Activated naive CD4-positive, alpha-beta T cell treated with Interleukin-2 at 50 U/mL for 16 hours (primary cell): ENCODE measurements around the gene MYO18B.

Experiments used
- DNase-seq: peaks from one replicate; pipeline ENCODE4 v3.0.0-alpha.2; 2020

The MYO18B gene

GRCh38 chr22:25874327-25874726 is 132.3 kb downstream of the MYO18B start:
- DNase-seq: no peak

GRCh38 chr22:25875461-25875860 is 133.5 kb downstream of the MYO18B start:
- no peak for DNase-seq

DNA sequence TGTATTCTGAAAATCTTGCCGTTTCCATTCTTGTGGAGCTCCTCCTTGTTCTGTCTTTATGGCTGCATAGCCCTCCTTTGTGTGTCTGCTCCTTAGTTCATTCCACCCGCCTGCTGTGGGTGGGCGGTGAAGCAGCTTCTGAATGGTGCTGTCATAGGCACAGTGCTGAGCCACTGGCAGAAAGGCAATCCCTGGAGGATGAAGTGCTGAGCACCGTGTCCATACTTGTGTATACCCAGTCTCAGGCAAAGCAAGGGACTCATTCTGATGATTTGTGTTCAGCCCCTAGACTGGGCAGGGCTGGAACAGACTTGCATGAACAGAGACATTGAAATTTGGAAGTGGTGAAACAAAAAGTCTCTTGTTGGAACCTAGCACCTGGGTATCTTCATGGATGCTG is 134.9 kb downstream of the MYO18B start:
- DNase-seq: no peak

DNA sequence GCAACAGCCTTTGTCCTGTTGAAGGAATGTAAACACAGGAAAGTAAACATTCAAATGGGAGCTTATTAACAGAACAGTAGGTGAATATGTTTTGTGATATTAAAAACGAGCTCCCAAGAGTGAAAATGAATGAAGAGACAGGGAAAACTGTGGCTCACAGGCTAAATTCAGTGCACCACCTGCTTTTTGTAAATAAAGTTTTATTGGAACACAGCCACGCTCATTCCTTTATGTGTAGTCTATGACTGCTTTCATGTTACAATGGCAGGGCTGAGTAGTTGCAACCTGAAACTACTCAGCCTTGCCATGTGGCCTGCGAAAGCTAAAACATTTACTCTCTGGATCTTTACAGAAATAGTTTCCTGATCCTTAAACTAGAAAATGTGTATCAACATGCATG is 136.9 kb downstream of the MYO18B start:
- no peak for DNase-seq

DNA sequence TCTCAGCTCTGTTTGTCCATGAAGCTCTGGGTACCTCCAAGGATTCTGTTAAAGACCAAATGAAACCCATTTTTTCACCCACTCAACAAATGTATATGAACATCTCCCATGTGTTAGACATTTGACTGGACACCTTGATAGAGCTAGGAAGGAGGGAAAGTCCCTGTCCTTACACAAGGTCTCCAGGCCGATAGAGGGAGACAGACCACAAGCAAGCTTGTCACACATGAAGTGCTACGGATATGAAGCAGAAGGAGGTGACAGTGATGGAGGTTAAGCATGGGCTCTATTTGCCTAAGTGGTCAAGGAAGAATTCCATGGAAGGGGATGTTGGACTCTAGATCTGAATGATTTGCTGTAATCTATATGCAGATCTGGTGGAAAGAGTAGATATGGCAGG is 138.5 kb downstream of the MYO18B start:
- no peak for DNase-seq

GRCh38 chr22:25881210-25881755 is 139.3 kb downstream of the MYO18B start:
- no peak for DNase-seq

GRCh38 chr22:25882360-25882759 is 140.4 kb downstream of the MYO18B start:
- DNase-seq: no peak

GRCh38 chr22:25883482-25884033 is 141.6 kb downstream of the MYO18B start:
- no peak for DNase-seq

GRCh38 chr22:25884121-25884520 is 142.1 kb downstream of the MYO18B start:
- no peak for DNase-seq

GRCh38 chr22:25888399-25889054 is 146.5 kb downstream of the MYO18B start:
- no peak for DNase-seq

GRCh38 chr22:25890651-25891050 is 148.7 kb downstream of the MYO18B start:
- DNase-seq: no peak

- DNase-seq: no peak
Observed at GRCh38 chr22:25892678-25893077, 150.7 kb downstream of the MYO18B start.

- DNase-seq: no peak
Observed at GRCh38 chr22:25895678-25896077, 153.7 kb downstream of the MYO18B start.

GRCh38 chr22:25896098-25896497 is 154.1 kb downstream of the MYO18B start:
- no peak for DNase-seq

GRCh38 chr22:25896592-25896991 is 154.6 kb downstream of the MYO18B start:
- DNase-seq: no peak

DNA sequence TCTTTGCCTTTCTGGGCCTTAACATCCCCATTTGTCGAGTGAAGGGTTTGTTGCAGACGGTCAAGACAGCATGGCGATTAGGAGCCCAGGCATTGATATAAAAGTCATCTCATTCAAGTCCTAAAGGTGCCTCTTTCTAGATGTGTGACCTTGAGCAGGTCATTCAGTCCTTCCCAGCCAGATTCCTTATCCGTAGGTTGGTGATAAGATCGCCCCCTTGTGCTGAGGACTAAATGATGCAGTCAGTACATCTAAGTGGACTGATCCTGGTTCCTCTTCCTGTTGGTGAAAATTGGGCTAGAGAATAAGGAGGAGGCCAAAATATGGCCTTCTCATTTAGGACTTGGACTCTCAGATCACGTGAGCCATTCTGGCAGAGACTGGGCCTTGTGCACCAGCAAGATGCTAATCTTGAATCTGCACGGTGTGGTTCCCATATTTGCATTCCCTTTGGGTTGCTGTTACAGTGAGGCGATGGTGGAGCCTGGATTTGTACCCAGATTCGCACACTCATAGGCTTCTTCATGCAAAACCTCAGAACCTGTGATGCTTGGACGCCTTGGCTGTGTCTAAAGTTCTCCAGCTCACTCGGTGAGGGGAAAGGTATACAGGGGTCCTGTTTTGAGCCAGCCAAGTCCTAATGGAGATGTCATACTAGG is 156.8 kb downstream of the MYO18B start:
- DNase-seq: no peak

DNA sequence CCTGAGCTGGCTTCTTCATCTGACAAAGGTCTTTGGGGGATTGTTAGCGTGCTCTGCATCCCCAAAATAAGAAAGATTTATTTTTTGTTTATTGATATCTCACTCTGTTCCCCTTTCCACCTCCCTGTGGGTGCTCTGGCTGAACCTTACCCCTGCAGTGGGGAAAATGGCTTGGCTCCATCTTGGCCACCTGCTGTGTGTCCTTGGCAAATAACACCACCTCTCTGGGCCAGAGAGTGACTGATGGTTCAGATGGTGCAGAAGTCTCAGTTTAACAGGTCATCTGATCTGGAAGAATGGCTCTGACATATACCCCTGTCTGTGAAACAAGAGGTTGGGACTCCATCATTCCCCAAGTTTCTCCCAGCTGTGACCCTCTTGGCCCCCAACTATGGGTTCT is 157.6 kb downstream of the MYO18B start:
- no peak for DNase-seq

DNA sequence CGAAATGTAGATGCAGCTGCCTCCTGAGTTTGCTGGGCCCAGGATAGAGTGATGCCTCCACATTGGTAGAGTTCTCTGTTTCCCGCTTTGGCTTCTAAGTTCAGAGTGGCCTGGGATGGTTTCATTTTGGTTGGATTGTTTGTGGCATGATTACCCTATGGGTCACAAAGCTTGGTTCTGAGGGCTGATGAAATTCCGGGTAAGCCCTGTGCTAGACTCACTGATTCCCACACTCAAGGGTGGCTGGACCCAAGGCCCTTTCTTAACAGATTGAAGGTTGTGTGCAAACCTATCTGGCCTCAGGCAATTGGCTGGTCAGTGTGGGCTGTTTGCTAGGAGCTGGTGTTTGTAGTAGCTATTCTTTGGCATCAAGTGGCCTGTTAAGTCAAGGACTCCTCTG is 158.4 kb downstream of the MYO18B start:
- no peak for DNase-seq

DNA sequence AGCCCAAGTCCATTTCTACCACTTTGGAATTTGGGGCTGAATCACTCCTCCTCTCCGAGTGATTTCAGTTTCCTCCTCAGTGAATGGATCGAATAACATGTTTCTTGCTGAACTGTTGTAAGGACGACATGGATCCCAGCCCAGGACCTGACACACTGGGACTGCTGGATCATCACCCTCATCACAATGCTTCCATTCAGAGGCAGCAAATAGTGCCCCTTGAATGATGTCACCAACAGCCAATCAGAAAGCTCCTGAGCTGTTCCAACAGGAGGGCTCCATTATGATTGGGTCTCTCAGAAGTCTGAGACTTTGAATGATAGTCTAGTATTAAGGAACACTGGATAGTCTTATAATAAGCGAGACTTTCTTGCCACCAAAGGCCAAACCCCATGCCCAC is 158.9 kb downstream of the MYO18B start:
- DNase-seq: no peak

DNA sequence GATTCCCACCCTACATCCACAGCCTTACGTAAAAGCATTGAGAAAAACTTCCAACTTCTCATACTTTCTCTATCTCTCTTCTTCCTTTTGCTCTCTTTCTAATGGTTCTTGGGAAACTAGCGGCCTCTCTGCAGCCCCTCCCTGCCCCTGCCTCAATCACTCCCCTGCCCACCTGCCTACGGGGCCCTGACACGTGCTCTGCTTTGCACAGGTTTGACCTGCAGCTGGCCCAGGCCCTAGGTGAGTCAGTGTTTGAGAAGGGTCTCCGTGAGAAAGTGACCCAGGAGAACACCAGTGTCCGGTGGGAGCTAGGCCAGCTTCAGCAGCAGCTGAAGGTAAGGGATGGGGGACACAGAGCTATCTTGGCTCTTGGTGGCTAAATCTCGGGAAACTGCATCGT is 160.4 kb downstream of the MYO18B start:
- DNase-seq: no peak

DNA sequence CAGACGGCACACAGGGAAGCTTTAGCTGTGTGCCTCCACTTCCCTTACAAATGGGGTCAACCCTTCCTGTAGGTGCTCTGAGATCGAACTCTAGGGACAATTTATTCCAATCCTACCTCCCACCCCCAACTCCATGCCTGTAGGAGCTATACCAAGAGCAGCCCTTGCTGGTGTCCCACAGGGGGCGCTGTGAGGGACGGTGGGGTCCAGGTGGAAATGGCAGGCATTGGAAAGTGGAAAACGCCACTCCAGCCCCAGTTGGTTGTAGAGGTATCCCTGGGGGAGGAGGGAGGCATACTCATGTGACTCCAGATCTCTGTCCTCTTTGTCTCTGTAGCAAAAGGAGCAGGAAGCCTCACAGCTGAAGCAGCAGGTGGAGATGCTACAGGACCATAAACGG is 161.3 kb downstream of the MYO18B start:
- no peak for DNase-seq

DNA sequence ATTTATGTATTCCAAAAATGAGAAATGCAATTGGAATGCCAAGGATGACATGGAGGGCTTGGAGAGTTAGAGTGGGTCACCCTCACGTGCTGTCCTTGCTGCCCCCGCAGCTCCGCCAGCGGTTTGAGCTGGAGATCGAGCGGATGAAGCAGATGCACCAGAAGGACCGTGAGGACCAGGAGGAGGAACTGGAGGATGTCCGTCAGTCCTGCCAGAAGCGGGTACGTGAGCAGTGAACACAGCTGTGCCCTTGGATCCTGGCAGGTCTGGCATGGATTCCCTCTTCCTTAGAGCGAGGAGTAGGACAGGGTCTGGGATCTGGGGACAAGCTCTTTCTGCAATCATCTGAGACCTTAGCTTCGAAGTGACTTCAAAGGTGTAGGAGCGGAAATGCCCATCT is 166.2 kb downstream of the MYO18B start:
- no peak for DNase-seq

GRCh38 chr22:25908755-25909154 is 166.8 kb downstream of the MYO18B start:
- DNase-seq: no peak

GRCh38 chr22:25909614-25910387 is 167.8 kb downstream of the MYO18B start:
- no peak for DNase-seq
